ENCODE measurements around the gene NUAK2. TPM values are rescaled to one million over a fixed set of nuclear protein-coding genes. Genes with fewer than 3 reads are reported as not detected.
"Not testable (repeated sequence)": the region's sequence is repeated elsewhere in the genome, so short reads cannot be mapped to it uniquely, and the experiment has no call there.

The NUAK2 gene
- total RNA-seq: 0.75 TPM
- long read RNA-seq, partial matches to known transcripts: 0 of 1 reads
- long read RNA-seq, other reads (novel, unspliced or antisense): 0 of 1 reads

- DNase-seq (ENCODE audit: low spot score): peak; percentile 96
- intact Hi-C loops (cut with DNase I): no loop called here
Observed at GRCh38 chr1:205321162-205321958, at the start of gene NUAK2. Gene NUAK2 (minus strand): TSS chr1:205321745. CDS start chr1:205321628, 117 bp downstream.

GRCh38 chr1:205370780-205371179, 49.2 kb upstream of the NUAK2 start:
- intact Hi-C loops (cut with DNase I): no loop called here
- no peak for DNase-seq (ENCODE audit: low spot score)

GRCh38 chr1:205369701-205370123, 48.2 kb upstream of the NUAK2 start:
- intact Hi-C loops (cut with DNase I): no loop called here
- no peak for DNase-seq (ENCODE audit: low spot score)

- intact Hi-C loops (cut with DNase I): no loop called here
- DNase-seq (ENCODE audit: low spot score): no peak
Observed at GRCh38 chr1:205368478-205368877, 46.9 kb upstream of the NUAK2 start.

- intact Hi-C loops (cut with DNase I): no loop called here
- DNase-seq (ENCODE audit: low spot score): no peak
Observed at GRCh38 chr1:205365945-205366463, 44.5 kb upstream of the NUAK2 start.

GRCh38 chr1:205365086-205365485, 43.5 kb upstream of the NUAK2 start:
- DNase-seq (ENCODE audit: low spot score); intact Hi-C loops (cut with DNase I): not testable (repeated sequence)

GRCh38 chr1:205360891-205361290, 39.3 kb upstream of the NUAK2 start:
- DNase-seq (ENCODE audit: low spot score): no peak
- intact Hi-C loops (cut with DNase I): no loop called here

GRCh38 chr1:205359771-205360565, 38.4 kb upstream of the NUAK2 start:
- DNase-seq (ENCODE audit: low spot score): no peak
- intact Hi-C loops (cut with DNase I): no loop called here

- intact Hi-C loops (cut with DNase I): no loop called here
- no peak for DNase-seq (ENCODE audit: low spot score)
Observed at GRCh38 chr1:205358579-205358978, 37.0 kb upstream of the NUAK2 start.

- intact Hi-C loops (cut with DNase I): no loop called here
- no peak for DNase-seq (ENCODE audit: low spot score)
Observed at GRCh38 chr1:205357567-205357966, 36.0 kb upstream of the NUAK2 start.

GRCh38 chr1:205356440-205357139, 35.0 kb upstream of the NUAK2 start, which contains the start of gene KLHDC8A:
Gene KLHDC8A (minus strand): TSS chr1:205356922. CDS start chr1:205343604, 13,318 bp downstream.
- no peak for DNase-seq (ENCODE audit: low spot score)
- intact Hi-C loops (cut with DNase I): no loop called here

- no peak for DNase-seq (ENCODE audit: low spot score)
- intact Hi-C loops (cut with DNase I): loop anchor here (2.0 kb wide), 2 partner anchors 76 to 128 kb away; no protein-coding TSS in a partner anchor
Observed at GRCh38 chr1:205355075-205355453, 33.5 kb upstream of the NUAK2 start.

- no peak for DNase-seq (ENCODE audit: low spot score)
- intact Hi-C loops (cut with DNase I): loop anchor here (2.0 kb wide), 2 partner anchors 76 to 128 kb away; no protein-coding TSS in a partner anchor
Observed at GRCh38 chr1:205354259-205355074, 32.9 kb upstream of the NUAK2 start.

GRCh38 chr1:205353612-205354011, 32.1 kb upstream of the NUAK2 start:
- DNase-seq (ENCODE audit: low spot score): no peak
- intact Hi-C loops (cut with DNase I): loop anchor here (2.0 kb wide), 2 partner anchors 77 to 129 kb away; no protein-coding TSS in a partner anchor

GRCh38 chr1:205353191-205353590, 31.6 kb upstream of the NUAK2 start:
- intact Hi-C loops (cut with DNase I): no loop called here
- DNase-seq (ENCODE audit: low spot score): no peak

GRCh38 chr1:205351984-205352713, 30.6 kb upstream of the NUAK2 start:
- no peak for DNase-seq (ENCODE audit: low spot score)
- intact Hi-C loops (cut with DNase I): no loop called here

GRCh38 chr1:205350691-205351141, 29.2 kb upstream of the NUAK2 start:
- DNase-seq (ENCODE audit: low spot score): no peak
- intact Hi-C loops (cut with DNase I): no loop called here

- DNase-seq (ENCODE audit: low spot score): no peak
- intact Hi-C loops (cut with DNase I): no loop called here
Observed at GRCh38 chr1:205350124-205350523, 28.6 kb upstream of the NUAK2 start.
